ENCODE data around the gene PPIA.

The PPIA gene

DNA sequence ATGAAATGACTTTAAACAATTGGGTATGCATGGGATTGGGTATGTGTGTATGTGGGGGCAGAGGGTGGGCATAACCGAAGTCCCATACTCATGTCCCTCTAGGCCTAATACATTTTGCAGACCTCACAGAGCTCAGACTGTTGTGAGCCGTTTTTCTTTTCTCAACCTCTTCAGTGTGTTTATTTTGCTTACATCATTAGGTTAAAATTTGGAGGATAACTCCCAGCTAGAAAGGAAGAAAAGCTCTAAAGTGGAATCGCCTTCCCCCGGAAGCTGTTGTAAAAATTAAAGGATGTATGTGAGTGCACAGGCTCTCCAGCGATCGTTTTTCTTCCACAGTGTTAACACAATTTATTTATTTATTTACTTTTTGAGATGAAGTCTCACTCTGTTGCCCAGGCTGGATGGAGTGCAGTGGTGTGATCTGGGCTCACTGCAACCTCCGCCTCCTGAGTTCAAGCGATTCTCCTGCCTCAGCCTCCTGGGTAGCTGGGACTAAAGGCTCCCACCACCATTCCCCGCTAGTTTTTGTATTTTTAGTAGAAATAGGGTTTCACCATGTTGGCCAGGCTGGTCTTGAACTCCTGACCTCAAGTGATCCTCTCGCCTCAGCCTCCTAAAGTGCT, 52.9 kb downstream of the PPIA start:
- TF ChIP-seq, protein P1, sequence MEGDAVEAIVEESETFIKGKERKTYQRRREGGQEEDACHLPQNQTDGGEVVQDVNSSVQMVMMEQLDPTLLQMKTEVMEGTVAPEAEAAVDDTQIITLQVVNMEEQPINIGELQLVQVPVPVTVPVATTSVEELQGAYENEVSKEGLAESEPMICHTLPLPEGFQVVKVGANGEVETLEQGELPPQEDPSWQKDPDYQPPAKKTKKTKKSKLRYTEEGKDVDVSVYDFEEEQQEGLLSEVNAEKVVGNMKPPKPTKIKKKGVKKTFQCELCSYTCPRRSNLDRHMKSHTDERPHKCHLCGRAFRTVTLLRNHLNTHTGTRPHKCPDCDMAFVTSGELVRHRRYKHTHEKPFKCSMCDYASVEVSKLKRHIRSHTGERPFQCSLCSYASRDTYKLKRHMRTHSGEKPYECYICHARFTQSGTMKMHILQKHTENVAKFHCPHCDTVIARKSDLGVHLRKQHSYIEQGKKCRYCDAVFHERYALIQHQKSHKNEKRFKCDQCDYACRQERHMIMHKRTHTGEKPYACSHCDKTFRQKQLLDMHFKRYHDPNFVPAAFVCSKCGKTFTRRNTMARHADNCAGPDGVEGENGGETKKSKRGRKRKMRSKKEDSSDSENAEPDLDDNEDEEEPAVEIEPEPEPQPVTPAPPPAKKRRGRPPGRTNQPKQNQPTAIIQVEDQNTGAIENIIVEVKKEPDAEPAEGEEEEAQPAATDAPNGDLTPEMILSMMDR (IDR thresholded peaks at IDR 0.05; ENCODE audit: low read length): no peak
- no peak for TF ChIP-seq EZH2 (IDR thresholded peaks at IDR 0.05; ENCODE audit: borderline replicate concordance, low read length)
- H2AFZ ChIP-seq (ENCODE audit: low read length): no peak overlapping the region

DNA sequence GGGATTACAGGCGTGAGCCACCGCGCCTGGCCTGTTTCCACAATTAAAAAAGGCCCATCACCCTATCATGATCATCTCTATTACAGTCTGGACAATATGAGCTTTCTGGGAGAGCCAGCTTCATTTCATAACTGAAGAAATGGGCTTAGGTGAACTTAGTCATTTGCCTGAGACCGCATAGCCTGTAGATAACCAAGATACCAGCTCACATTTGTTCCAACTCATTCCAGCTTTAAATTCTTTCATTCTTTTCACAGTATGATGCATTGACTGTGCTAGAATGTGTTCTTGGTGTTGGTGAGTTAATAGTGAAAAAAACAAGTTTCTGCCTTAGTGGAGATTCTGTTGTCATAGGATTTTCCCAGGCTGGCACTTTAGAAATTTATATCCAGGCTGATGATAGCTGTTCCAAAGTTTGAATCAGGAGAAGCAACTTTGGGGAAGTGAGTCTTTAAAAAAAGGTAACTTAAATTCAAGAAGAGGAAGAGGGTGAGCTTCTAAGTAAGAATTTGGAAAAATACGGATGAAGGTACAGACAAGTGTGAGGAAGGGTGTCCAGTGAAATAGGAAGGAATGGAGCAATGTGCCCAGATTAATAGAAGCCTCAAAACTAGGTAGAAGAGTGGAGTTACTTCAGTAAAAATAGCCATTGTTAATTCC, 53.5 kb downstream of the PPIA start:
- peaks cover 23% of the 10 kb centered on the region for H3K79me2 ChIP-seq (ENCODE audit: insufficient read depth, low read length)
- H4K20me1 ChIP-seq (ENCODE audit: insufficient read depth, low read length): no peaks in the 10 kb centered on the region
- no peak overlapping the region for H3K27ac ChIP-seq (ENCODE audit: low read depth, low read length, poor library complexity, severe bottlenecking)
- H3K9me2 ChIP-seq (ENCODE audit: low read depth, low read length): no peaks in the 10 kb centered on the region
- H3K4me3 ChIP-seq (ENCODE audit: low read depth, low read length, poor library complexity, severe bottlenecking): no peak overlapping the region
- peaks cover 33% of the 10 kb centered on the region for H3K4me1 ChIP-seq (ENCODE audit: insufficient read depth, low read length, severe bottlenecking)
- TF ChIP-seq, protein P1 (IDR thresholded peaks at IDR 0.05; ENCODE audit: low read length): no peak
- TF ChIP-seq EZH2 (IDR thresholded peaks at IDR 0.05; ENCODE audit: borderline replicate concordance, low read length): no peak
- peaks cover 4% of the 10 kb centered on the region; the same call in 1 of the 2 replicates for H3F3A ChIP-seq (ENCODE audit: insufficient read depth, low read length)
- no peaks in the 10 kb centered on the region for H3K36me3 ChIP-seq (ENCODE audit: insufficient read depth, low read length)
- no peak overlapping the region for H3K4me2 ChIP-seq (ENCODE audit: low read length)
- no peaks in the 10 kb centered on the region for H3K9me3 ChIP-seq (ENCODE audit: low read length)
- no peaks in the 10 kb centered on the region for H3K27me3 ChIP-seq (ENCODE audit: insufficient read depth, low read length)
- H2AFZ ChIP-seq (ENCODE audit: low read length): no peak overlapping the region
- H3K9ac ChIP-seq (ENCODE audit: low read length): peak overlapping the region; percentile 10; the same call in 1 of the 2 replicates

More for the DNA sequence above, 52.9 kb downstream of the PPIA start:
- no peaks in the 10 kb centered on the region for H3K27me3 ChIP-seq (ENCODE audit: insufficient read depth, low read length)
- H3K9ac ChIP-seq (ENCODE audit: low read length): peak overlapping the region; percentile 88
- peaks cover 4% of the 10 kb centered on the region; the same call in 1 of the 2 replicates for H3K36me3 ChIP-seq (ENCODE audit: insufficient read depth, low read length)
- H3K9me3 ChIP-seq (ENCODE audit: low read length): no peaks in the 10 kb centered on the region
- peaks cover 30% of the 10 kb centered on the region for H3K79me2 ChIP-seq (ENCODE audit: insufficient read depth, low read length)
- H3K4me2 ChIP-seq (ENCODE audit: low read length): peak overlapping the region; percentile 75
- no peaks in the 10 kb centered on the region for H4K20me1 ChIP-seq (ENCODE audit: insufficient read depth, low read length)
- H3K4me3 ChIP-seq (ENCODE audit: low read depth, low read length, poor library complexity, severe bottlenecking): peak overlapping the region; percentile 72
- no peaks in the 10 kb centered on the region for H3K9me2 ChIP-seq (ENCODE audit: low read depth, low read length)
- peaks cover 4% of the 10 kb centered on the region; the same call in 1 of the 2 replicates for H3F3A ChIP-seq (ENCODE audit: insufficient read depth, low read length)
- peak overlapping the region; percentile 84 for H3K27ac ChIP-seq (ENCODE audit: low read depth, low read length, poor library complexity, severe bottlenecking)
- peaks cover 39% of the 10 kb centered on the region for H3K4me1 ChIP-seq (ENCODE audit: insufficient read depth, low read length, severe bottlenecking)

DNA sequence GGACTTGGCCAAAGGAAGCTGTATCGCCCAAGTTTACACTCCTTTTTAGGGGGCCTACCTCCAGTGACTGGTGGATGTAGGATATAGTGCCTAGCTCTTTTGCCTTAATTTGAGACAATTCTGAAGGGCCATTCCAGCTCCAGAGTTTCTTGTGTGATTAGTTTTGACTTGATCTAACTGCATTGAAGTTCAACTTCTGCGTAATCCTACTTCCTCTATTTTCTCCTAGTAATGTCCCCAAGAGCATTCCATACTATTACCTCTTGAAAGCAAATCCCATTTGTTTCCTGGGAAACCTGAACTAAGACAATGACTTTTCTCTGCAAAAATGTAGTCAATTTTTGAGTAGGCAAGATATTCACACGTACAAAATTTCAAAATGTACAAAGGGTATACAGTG, 56.1 kb downstream of the PPIA start:
- H2AFZ ChIP-seq (ENCODE audit: low read length): no peak overlapping the region
- H3K9ac ChIP-seq (ENCODE audit: low read length): no peak overlapping the region
- no peak overlapping the region for H3K27ac ChIP-seq (ENCODE audit: low read depth, low read length, poor library complexity, severe bottlenecking)
- no peaks in the 10 kb centered on the region for H3K79me2 ChIP-seq (ENCODE audit: insufficient read depth, low read length)
- H3K36me3 ChIP-seq (ENCODE audit: insufficient read depth, low read length): no peaks in the 10 kb centered on the region
- no peaks in the 10 kb centered on the region for H4K20me1 ChIP-seq (ENCODE audit: insufficient read depth, low read length)
- TF ChIP-seq EZH2 (IDR thresholded peaks at IDR 0.05; ENCODE audit: borderline replicate concordance, low read length): no peak
- TF ChIP-seq, protein P1 (IDR thresholded peaks at IDR 0.05; ENCODE audit: low read length): no peak
- H3K27me3 ChIP-seq (ENCODE audit: insufficient read depth, low read length): no peaks in the 10 kb centered on the region
- H3K9me3 ChIP-seq (ENCODE audit: low read length): no peaks in the 10 kb centered on the region
- no peak overlapping the region for H3K4me2 ChIP-seq (ENCODE audit: low read length)
- no peaks in the 10 kb centered on the region for H3K9me2 ChIP-seq (ENCODE audit: low read depth, low read length)
- peaks cover 18% of the 10 kb centered on the region for H3K4me1 ChIP-seq (ENCODE audit: insufficient read depth, low read length, severe bottlenecking)
- no peak overlapping the region for H3K4me3 ChIP-seq (ENCODE audit: low read depth, low read length, poor library complexity, severe bottlenecking)
- peaks cover 4% of the 10 kb centered on the region; the same call in 1 of the 2 replicates for H3F3A ChIP-seq (ENCODE audit: insufficient read depth, low read length)

All from OCI-LY1 (cell line).